ENCODE measurements around the gene BCL2L11. TPM values are rescaled to one million over a fixed set of nuclear protein-coding genes. Genes with fewer than 3 reads are reported as not detected.

Gene BCL2L11
- total and polyA plus RNA-seq, 9 of the 15 experiments (the other 6 are each of a cell fraction or from before 2014, with no cell fraction given): 2.2 to 18.8 (median 5.0) TPM

DNA sequence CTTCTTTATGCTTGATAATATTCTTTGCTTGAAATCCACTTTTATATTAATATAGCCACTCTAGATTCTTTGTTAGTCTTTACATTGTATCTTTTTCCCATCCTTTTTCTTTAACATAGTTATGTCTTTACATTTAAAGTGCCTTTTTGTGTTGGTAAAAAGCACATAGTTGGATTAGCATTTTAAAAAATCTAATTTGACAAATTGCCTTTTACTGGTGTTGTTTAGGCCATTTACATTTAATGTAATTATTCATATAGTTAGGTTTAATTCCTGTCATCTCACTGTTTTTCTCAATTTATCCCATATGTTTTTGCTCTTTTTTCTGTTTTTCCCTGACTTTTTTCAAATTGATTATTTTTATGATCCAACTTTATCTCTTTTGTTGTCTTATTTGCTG is 93.2 kb downstream of the BCL2L11 start (continued):
- TF ChIP-seq SREBF1 (IDR thresholded peaks at IDR 0.05; ENCODE audit: borderline replicate concordance, low read depth, low read length) (no peak), RBM25 (IDR thresholded peaks at IDR 0.05; ENCODE audit: low read depth, low read length, severe bottlenecking) (peak; percentile 90), CBX3 (IDR thresholded peaks at IDR 0.05; ENCODE audit: borderline replicate concordance in 1 of 2, low read length in 2 of 2) (peak in 1 of 2 experiments; percentile 47; a peak in 1 of 3 replicates), ZNF354B (CRISPR knock-in tag; IDR thresholded peaks at IDR 0.05) (peak; percentile 93), PCBP1 (IDR thresholded peaks at IDR 0.05; ENCODE audit: low read depth, low read length, poor library complexity, severe bottlenecking) (no peak), PURB (CRISPR knock-in tag; IDR thresholded peaks at IDR 0.05; ENCODE audit: low read depth) (no peak), ETS2 (tag; IDR thresholded peaks at IDR 0.05; ENCODE audit: borderline replicate concordance, poor library complexity, severe bottlenecking) (no peak), BHLHE40 (IDR thresholded peaks at IDR 0.05; ENCODE audit: low read length) (no peak), MBD2 (IDR thresholded peaks at IDR 0.05; ENCODE audit: borderline replicate concordance, low read depth) (no peak), FOXK1 (CRISPR knock-in tag; IDR thresholded peaks at IDR 0.05; ENCODE audit: borderline replicate concordance) (no peak), TRIM28 (IDR thresholded peaks at IDR 0.05) (peak; percentile 42; the same call in 1 of the 2 replicates), MAFG (tag; conservative IDR thresholded peaks at IDR 0.05) (no peak), ZNF589 (CRISPR knock-in tag; IDR thresholded peaks at IDR 0.05; ENCODE audit: low read depth) (no peak), SREBF2 (CRISPR knock-in tag; IDR thresholded peaks at IDR 0.05) (no peak), ZNF507 (tag; conservative IDR thresholded peaks at IDR 0.05) (peak; percentile 100), ZNF699 (CRISPR knock-in tag; IDR thresholded peaks at IDR 0.05; ENCODE audit: insufficient replicate concordance) (no peak), ZBTB8A (IDR thresholded peaks at IDR 0.05; ENCODE audit: partially characterized antibody) (no peak), ZNF668 (CRISPR knock-in tag; IDR thresholded peaks at IDR 0.05) (no peak), MEIS2 (IDR thresholded peaks at IDR 0.05; ENCODE audit: partially characterized antibody) (no peak), HSF4 (CRISPR knock-in tag; IDR thresholded peaks at IDR 0.05; ENCODE audit: borderline replicate concordance) (no peak), TCF7 (IDR thresholded peaks at IDR 0.05; ENCODE audit: borderline replicate concordance) (no peak)
- TF ChIP-seq, protein P1, sequence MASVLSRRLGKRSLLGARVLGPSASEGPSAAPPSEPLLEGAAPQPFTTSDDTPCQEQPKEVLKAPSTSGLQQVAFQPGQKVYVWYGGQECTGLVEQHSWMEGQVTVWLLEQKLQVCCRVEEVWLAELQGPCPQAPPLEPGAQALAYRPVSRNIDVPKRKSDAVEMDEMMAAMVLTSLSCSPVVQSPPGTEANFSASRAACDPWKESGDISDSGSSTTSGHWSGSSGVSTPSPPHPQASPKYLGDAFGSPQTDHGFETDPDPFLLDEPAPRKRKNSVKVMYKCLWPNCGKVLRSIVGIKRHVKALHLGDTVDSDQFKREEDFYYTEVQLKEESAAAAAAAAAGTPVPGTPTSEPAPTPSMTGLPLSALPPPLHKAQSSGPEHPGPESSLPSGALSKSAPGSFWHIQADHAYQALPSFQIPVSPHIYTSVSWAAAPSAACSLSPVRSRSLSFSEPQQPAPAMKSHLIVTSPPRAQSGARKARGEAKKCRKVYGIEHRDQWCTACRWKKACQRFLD (CRISPR knock-in tag; IDR thresholded peaks at IDR 0.05): no peak
- TF ChIP-seq, protein P2, sequence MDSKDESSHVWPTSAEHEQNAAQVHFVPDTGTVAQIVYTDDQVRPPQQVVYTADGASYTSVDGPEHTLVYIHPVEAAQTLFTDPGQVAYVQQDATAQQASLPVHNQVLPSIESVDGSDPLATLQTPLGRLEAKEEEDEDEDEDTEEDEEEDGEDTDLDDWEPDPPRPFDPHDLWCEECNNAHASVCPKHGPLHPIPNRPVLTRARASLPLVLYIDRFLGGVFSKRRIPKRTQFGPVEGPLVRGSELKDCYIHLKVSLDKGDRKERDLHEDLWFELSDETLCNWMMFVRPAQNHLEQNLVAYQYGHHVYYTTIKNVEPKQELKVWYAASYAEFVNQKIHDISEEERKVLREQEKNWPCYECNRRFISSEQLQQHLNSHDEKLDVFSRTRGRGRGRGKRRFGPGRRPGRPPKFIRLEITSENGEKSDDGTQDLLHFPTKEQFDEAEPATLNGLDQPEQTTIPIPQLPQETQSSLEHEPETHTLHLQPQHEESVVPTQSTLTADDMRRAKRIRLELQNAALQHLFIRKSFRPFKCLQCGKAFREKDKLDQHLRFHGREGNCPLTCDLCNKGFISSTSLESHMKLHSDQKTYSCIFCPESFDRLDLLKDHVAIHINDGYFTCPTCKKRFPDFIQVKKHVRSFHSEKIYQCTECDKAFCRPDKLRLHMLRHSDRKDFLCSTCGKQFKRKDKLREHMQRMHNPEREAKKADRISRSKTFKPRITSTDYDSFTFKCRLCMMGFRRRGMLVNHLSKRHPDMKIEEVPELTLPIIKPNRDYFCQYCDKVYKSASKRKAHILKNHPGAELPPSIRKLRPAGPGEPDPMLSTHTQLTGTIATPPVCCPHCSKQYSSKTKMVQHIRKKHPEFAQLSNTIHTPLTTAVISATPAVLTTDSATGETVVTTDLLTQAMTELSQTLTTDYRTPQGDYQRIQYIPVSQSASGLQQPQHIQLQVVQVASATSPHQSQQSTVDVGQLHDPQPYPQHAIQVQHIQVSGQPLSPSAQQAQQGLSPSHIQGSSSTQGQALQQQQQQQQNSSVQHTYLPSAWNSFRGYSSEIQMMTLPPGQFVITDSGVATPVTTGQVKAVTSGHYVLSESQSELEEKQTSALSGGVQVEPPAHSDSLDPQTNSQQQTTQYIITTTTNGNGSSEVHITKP (IDR thresholded peaks at IDR 0.05; ENCODE audit: partially characterized antibody): no peak
- TF ChIP-seq, protein P3, sequence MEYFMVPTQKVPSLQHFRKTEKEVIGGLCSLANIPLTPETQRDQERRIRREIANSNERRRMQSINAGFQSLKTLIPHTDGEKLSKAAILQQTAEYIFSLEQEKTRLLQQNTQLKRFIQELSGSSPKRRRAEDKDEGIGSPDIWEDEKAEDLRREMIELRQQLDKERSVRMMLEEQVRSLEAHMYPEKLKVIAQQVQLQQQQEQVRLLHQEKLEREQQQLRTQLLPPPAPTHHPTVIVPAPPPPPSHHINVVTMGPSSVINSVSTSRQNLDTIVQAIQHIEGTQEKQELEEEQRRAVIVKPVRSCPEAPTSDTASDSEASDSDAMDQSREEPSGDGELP (CRISPR knock-in tag; IDR thresholded peaks at IDR 0.05; ENCODE audit: borderline replicate concordance): no peak
